ENCODE data around the gene FGD1.

DNA sequence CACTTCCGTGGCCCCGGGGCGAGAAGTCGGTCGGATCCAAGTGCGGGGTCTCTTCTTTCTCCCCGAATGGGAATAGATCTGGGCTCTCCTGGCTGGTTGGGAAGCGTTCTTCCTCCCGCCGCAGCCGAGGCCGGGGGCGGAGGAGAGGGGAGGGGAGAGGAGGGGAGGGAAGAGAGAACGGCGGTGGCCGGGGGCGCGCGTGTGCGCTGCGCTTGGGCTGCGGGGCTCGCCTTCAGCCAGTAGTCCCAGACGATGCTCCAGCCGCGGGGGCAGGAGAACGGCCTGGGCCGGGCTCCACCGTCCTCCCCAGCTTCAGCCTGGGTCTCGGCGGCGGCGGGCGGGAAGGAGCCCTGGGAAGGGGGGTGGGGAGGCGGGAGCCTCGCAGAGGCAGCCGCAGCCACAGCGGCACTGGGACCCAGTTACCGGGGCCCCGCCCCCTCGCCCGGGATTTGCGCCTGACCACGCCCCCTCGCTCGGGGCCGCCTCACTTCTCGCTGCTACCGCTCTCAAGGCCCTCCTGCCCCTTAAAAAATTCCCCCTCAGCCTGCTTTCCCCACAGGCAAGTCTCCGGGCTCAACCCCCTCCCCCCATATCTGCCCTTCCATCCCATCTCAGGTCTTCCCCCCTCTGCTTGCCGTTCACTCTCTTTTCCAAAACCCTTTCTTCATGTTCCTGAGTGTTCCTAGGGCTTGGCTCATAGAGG lies at the start of gene FGD1:
- no peak for TF ChIP-seq POLR2A (IDR thresholded peaks at IDR 0.05)
- TF ChIP-seq POLR2AphosphoS5 (IDR thresholded peaks at IDR 0.05), result no peak
- TF ChIP-seq, protein P1, sequence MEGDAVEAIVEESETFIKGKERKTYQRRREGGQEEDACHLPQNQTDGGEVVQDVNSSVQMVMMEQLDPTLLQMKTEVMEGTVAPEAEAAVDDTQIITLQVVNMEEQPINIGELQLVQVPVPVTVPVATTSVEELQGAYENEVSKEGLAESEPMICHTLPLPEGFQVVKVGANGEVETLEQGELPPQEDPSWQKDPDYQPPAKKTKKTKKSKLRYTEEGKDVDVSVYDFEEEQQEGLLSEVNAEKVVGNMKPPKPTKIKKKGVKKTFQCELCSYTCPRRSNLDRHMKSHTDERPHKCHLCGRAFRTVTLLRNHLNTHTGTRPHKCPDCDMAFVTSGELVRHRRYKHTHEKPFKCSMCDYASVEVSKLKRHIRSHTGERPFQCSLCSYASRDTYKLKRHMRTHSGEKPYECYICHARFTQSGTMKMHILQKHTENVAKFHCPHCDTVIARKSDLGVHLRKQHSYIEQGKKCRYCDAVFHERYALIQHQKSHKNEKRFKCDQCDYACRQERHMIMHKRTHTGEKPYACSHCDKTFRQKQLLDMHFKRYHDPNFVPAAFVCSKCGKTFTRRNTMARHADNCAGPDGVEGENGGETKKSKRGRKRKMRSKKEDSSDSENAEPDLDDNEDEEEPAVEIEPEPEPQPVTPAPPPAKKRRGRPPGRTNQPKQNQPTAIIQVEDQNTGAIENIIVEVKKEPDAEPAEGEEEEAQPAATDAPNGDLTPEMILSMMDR (IDR thresholded peaks at IDR 0.05), result no peak
- TF ChIP-seq EP300 (IDR thresholded peaks at IDR 0.05; ENCODE audit: low read depth), result no peak

All from transverse colon (tissue), 4 donors.